ENCODE results near the gene SLC8B1.

SLC8B1 gene

GRCh38 chr12:113260127-113260526 is 74.8 kb downstream of the SLC8B1 start:
- Histone ChIP-seq H3K4me3 (ENCODE audit: low read depth, low read length) (no peak overlapping the region), H3K27me3 (replicated peaks) (no peaks in the 10 kb centered on the region), H3K36me3 (replicated peaks) (no peaks in the 10 kb centered on the region), H3K27ac (no peak overlapping the region)
- in situ Hi-C loops (cut with HindIII; ENCODE audit: low pct_ligation_motif_present, low sequenced_read_pairs) = no loop called here
- no peak for DNase-seq
- TF ChIP-seq, protein P1, sequence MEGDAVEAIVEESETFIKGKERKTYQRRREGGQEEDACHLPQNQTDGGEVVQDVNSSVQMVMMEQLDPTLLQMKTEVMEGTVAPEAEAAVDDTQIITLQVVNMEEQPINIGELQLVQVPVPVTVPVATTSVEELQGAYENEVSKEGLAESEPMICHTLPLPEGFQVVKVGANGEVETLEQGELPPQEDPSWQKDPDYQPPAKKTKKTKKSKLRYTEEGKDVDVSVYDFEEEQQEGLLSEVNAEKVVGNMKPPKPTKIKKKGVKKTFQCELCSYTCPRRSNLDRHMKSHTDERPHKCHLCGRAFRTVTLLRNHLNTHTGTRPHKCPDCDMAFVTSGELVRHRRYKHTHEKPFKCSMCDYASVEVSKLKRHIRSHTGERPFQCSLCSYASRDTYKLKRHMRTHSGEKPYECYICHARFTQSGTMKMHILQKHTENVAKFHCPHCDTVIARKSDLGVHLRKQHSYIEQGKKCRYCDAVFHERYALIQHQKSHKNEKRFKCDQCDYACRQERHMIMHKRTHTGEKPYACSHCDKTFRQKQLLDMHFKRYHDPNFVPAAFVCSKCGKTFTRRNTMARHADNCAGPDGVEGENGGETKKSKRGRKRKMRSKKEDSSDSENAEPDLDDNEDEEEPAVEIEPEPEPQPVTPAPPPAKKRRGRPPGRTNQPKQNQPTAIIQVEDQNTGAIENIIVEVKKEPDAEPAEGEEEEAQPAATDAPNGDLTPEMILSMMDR (IDR thresholded peaks at IDR 0.05; ENCODE audit: low read depth, low read length, missing control alignments) = no peak

DNA sequence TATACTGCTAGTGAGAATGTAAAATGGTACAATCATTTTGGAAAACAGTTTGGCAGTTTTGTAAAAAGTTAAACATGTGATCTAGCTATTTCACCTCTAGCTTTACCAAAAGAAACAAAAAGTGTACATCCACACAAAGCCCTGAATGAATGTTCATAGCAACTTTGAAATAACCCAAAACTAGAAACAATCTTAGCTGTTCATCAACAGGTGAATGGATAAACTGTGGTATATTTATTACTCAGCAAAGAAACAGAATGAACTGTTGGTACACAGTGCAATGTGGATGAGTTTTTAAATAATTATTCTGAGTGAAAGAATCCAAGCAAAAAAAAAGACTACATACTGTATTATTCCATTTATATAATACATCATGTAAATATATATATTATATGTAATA is 77.3 kb downstream of the SLC8B1 start:
- no peak overlapping the region for H3K4me3 ChIP-seq (ENCODE audit: low read depth, low read length)
- in situ Hi-C loops (cut with HindIII; ENCODE audit: low pct_ligation_motif_present, low sequenced_read_pairs) = no loop called here
- no peak for DNase-seq
- H3K36me3 ChIP-seq (replicated peaks) = no peaks in the 10 kb centered on the region
- H3K27ac ChIP-seq = no peak overlapping the region
- no peaks in the 10 kb centered on the region for H3K27me3 ChIP-seq (replicated peaks)
- TF ChIP-seq, protein P1 (IDR thresholded peaks at IDR 0.05; ENCODE audit: low read depth, low read length, missing control alignments) = no peak

GRCh38 chr12:113254298-113254697 is 80.6 kb downstream of the SLC8B1 start:
- in situ Hi-C loops (cut with HindIII; ENCODE audit: low pct_ligation_motif_present, low sequenced_read_pairs) = no loop called here
- Histone ChIP-seq H3K4me3 (ENCODE audit: low read depth, low read length) (no peak overlapping the region), H3K36me3 (replicated peaks) (no peaks in the 10 kb centered on the region), H3K27ac (no peak overlapping the region), H3K27me3 (replicated peaks) (no peaks in the 10 kb centered on the region)
- no peak for DNase-seq
- TF ChIP-seq, protein P1 (IDR thresholded peaks at IDR 0.05; ENCODE audit: low read depth, low read length, missing control alignments) = no peak

GRCh38 chr12:113253532-113254285 is 81.2 kb downstream of the SLC8B1 start:
- TF ChIP-seq, protein P1 (IDR thresholded peaks at IDR 0.05; ENCODE audit: low read depth, low read length, missing control alignments) = no peak
- H3K27me3 ChIP-seq (replicated peaks) = no peaks in the 10 kb centered on the region
- no peak overlapping the region for H3K4me3 ChIP-seq (ENCODE audit: low read depth, low read length)
- no peaks in the 10 kb centered on the region for H3K36me3 ChIP-seq (replicated peaks)
- DNase-seq = no peak
- H3K27ac ChIP-seq = no peak overlapping the region
- in situ Hi-C loops (cut with HindIII; ENCODE audit: low pct_ligation_motif_present, low sequenced_read_pairs) = no loop called here

- H3K36me3 ChIP-seq (replicated peaks) = no peaks in the 10 kb centered on the region
- in situ Hi-C loops (cut with HindIII; ENCODE audit: low pct_ligation_motif_present, low sequenced_read_pairs) = no loop called here
- TF ChIP-seq, protein P1 (IDR thresholded peaks at IDR 0.05; ENCODE audit: low read depth, low read length, missing control alignments) = no peak
Measured at GRCh38 chr12:113252494-113252893, 82.4 kb downstream of the SLC8B1 start.

More at GRCh38 chr12:113252494-113252893, 82.4 kb downstream of the SLC8B1 start:
- Histone ChIP-seq H3K27ac (no peak overlapping the region), H3K27me3 (replicated peaks) (no peaks in the 10 kb centered on the region), H3K4me3 (ENCODE audit: low read depth, low read length) (no peak overlapping the region)
- no peak for DNase-seq
